Measurements from ENCODE around the gene GRAMD2B.

DNA sequence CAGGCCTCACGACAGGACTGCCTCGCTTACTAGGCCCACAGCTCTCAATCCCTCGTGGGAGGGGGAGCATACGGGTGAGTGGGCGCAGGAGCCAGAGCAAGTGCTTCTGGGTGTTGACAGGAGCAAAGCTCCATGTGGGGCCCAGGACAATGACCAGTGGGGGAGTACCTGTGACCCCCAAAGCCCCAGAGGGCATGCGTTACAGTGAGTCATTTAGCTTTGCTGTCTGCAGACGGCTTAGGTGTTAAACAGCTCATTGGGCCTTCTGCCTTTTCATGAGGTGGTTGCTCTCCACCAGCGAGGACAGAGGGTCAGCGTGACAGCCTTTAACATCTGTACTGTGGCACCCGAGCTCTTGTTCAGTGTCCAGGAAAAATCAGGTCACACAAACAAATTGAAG is 78.2 kb downstream of the GRAMD2B start:
- TF ChIP-seq, protein P1, sequence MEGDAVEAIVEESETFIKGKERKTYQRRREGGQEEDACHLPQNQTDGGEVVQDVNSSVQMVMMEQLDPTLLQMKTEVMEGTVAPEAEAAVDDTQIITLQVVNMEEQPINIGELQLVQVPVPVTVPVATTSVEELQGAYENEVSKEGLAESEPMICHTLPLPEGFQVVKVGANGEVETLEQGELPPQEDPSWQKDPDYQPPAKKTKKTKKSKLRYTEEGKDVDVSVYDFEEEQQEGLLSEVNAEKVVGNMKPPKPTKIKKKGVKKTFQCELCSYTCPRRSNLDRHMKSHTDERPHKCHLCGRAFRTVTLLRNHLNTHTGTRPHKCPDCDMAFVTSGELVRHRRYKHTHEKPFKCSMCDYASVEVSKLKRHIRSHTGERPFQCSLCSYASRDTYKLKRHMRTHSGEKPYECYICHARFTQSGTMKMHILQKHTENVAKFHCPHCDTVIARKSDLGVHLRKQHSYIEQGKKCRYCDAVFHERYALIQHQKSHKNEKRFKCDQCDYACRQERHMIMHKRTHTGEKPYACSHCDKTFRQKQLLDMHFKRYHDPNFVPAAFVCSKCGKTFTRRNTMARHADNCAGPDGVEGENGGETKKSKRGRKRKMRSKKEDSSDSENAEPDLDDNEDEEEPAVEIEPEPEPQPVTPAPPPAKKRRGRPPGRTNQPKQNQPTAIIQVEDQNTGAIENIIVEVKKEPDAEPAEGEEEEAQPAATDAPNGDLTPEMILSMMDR (conservative IDR thresholded peaks at IDR 0.05; ENCODE audit: low read depth, low read length) = no peak
- no peak for TF ChIP-seq EZH2 (IDR thresholded peaks at IDR 0.05; ENCODE audit: low read length, unreplicated experiment)
- TF ChIP-seq EZH2phosphoT487 (IDR thresholded peaks at IDR 0.05; ENCODE audit: borderline replicate concordance, low read length) = no peak
